GM23248 (cell line): ENCODE measurements around the gene ASCL5.

Experiments
- EZH2 ChIP-seq: fragments of 200-600 bp; sonication (generic); IDR thresholded peaks from 2 replicates; pipeline ENCODE4 v1.6.1; 2018; ENCODE audit warnings: antibody characterized with exemption, mild to moderate bottlenecking; ENCODE audit not compliant: insufficient read depth, poor library complexity, severe bottlenecking
- EZH2phosphoT487 ChIP-seq: fragments of 200-600 bp; sonication (generic); IDR thresholded peaks from 2 replicates; pipeline ENCODE4 v1.6.1; 2018; ENCODE audit warnings: antibody characterized with exemption, moderate library complexity, mild to moderate bottlenecking, low read depth; ENCODE audit not compliant: insufficient read depth

- TF ChIP-seq EZH2 (no peak), EZH2phosphoT487 (no peak)
Measured at GRCh38 chr1:201100169-201100930, 26.6 kb downstream of the ASCL5 start.
